MG63 (cell line): ENCODE measurements around the gene TNFRSF13B. TPM values are rescaled to one million over a fixed set of nuclear protein-coding genes. Genes with fewer than 3 reads are reported as not detected.
"Not testable (repeated sequence)": the region's sequence is repeated elsewhere in the genome, so short reads cannot be mapped to it uniquely, and the experiment has no call there.

Experiments
- DNase-seq: peaks from one replicate; pipeline ENCODE4 v3.0.0-alpha.2; 2020
- H3K27me3 ChIP-seq: fragments of 250-450 bp; sonication (Bioruptor Pico); 2 replicates; pipeline ENCODE4 v1.5.1; 2020; ENCODE audit warnings: mild to moderate bottlenecking, moderate library complexity
- H3K36me3 ChIP-seq: fragments of 250-450 bp; sonication (Bioruptor Pico); 2 replicates; pipeline ENCODE4 v1.5.1; 2020; ENCODE audit warnings: mild to moderate bottlenecking, moderate library complexity
- H3K4me3 ChIP-seq: fragments of 250-450 bp; sonication (Bioruptor Pico); 2 replicates; pipeline ENCODE4 v1.5.1; 2020; ENCODE audit warnings: mild to moderate bottlenecking, moderate library complexity
- H3K9me3 ChIP-seq: fragments of 250-450 bp; sonication (Bioruptor Pico); 2 replicates; pipeline ENCODE4 v1.5.1; 2020; ENCODE audit warnings: mild to moderate bottlenecking, moderate library complexity
- total RNA-seq: library from RNA; depleted of rRNA; stranded (reverse); fragments of >200 nt; shearing (Covaris generic); gene quantifications from 2 replicates; pipeline ENCODE4 v1.2.3, GENCODE V29; 2014; ENCODE audit warnings: low replicate concordance; rRNA removed

Gene TNFRSF13B
- total RNA-seq: not detected in 2 replicates

DNA sequence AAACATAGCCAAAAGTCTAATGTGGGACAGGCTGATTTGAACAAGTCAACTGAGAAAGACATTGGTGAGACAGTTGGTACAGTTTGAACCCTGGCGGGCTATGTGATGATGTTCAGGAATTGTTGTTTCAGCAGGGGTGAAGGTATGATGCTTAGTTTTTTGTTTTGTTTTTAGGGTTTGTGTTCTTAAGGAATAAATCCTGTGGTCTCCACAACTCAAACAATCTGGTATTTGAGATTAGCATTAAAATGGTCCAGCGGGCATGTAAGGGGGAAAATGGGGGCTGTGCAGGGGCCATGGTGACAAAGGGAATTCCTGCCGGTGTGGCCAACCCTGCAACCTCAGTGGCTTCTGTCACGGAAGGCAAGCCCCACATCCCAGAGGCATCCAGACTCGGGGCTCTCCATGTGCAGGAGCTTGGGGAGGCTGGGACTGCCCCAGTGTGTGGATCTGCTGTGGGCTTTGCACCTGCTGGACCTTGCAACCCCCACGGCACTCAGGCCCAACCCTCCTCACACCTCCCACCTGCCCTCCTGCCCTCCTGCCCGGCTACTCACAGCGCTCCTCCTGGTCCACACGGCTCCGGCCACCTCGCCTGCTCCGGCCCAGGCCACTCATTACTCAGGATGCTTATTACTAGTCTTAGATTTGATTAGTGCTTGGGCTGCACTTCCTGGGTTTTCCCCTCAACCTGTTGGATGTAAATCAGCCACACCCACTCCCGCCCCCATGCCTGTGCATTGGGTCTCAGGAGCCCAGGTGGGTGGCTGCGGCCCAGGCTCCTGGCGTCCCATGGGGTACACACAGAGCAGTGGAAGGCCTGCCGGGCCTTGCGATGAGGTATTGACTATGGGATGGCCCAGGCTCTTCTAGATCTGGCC lies at the start of gene TNFRSF13B:
TSS of gene TNFRSF13B (minus strand) at position 661 of the 881 bp plus-strand sequence. CDS start at position 618, 43 bp downstream.
- H3K36me3 ChIP-seq: no peaks in the 10 kb centered on the region
- H3K27me3 ChIP-seq: no peaks in the 10 kb centered on the region
- H3K4me3 ChIP-seq: no peak within 1 kb of the TSS
- DNase-seq: no peak
- no peaks in the 10 kb centered on the region for H3K9me3 ChIP-seq

- DNase-seq: peak; percentile 69
- H3K4me3 ChIP-seq: no peak overlapping the region
- H3K36me3 ChIP-seq: no peaks in the 10 kb centered on the region
- no peaks in the 10 kb centered on the region for H3K9me3 ChIP-seq
- H3K27me3 ChIP-seq: no peaks in the 10 kb centered on the region
Measured at GRCh38 chr17:17021194-17021863, 49.4 kb upstream of the TNFRSF13B start.

DNA sequence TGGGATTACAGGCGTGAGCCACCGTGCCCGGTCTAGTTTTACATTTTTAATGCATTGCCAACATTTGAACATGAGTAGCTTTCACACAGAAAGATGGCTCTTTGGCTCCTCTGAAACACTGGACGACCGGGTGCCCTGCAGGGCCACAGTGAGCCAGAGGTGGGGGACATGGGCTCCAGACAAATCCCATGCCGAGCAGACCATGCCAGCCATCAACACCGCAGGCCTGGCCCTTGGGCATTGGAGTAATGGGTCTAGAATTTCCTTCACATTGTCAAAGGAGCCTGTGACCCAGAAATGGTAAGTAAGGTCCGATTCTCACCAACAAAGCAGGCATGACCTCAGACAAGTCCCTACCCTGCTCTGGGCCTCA lies 48.9 kb upstream of the TNFRSF13B start:
- no peak for DNase-seq
- no peak overlapping the region for H3K4me3 ChIP-seq
- H3K36me3 ChIP-seq: no peaks in the 10 kb centered on the region
- H3K9me3 ChIP-seq: no peaks in the 10 kb centered on the region
- no peaks in the 10 kb centered on the region for H3K27me3 ChIP-seq

DNA sequence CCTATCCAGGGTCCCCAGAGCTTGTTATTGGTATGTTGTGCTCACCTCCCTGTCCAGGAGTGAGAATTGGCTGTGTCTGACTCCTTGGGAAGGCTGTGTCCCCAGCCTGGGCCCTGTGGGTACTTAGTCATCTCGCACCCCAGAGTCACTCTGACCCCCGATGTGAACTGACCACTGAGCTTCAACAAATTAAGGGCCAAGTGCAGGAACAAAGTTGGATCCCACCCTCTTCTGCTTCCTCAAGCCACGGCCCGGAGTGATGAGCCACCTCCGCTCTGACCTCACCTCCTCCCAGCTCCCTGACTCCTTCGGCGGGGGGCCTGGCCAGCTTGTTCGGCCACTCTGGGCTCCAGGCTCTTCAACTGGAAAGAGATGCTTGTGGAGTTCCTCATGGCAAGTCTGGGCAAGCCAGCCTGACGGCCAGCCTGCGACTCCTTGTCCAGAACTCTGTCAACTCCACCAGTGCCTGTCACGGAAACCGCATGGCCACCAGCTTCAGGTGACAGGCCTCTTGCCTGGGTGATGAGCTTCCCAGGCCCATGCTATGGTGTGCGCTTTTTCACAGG lies 48.1 kb upstream of the TNFRSF13B start:
- Histone ChIP-seq H3K9me3 (no peaks in the 10 kb centered on the region), H3K36me3 (no peaks in the 10 kb centered on the region), H3K27me3 (no peaks in the 10 kb centered on the region), H3K4me3 (no peak overlapping the region)
- DNase-seq: no peak

GRCh38 chr17:17019430-17019762 lies 47.5 kb upstream of the TNFRSF13B start:
- Histone ChIP-seq H3K9me3 (no peaks in the 10 kb centered on the region), H3K27me3 (no peaks in the 10 kb centered on the region), H3K36me3 (no peaks in the 10 kb centered on the region), H3K4me3 (no peak overlapping the region)
- no peak for DNase-seq

- H3K27me3 ChIP-seq: no peaks in the 10 kb centered on the region
- H3K4me3 ChIP-seq: no peak overlapping the region
- no peaks in the 10 kb centered on the region for H3K9me3 ChIP-seq
- DNase-seq: no peak
- no peaks in the 10 kb centered on the region for H3K36me3 ChIP-seq
Measured at GRCh38 chr17:17018612-17019429, 46.9 kb upstream of the TNFRSF13B start.

DNA sequence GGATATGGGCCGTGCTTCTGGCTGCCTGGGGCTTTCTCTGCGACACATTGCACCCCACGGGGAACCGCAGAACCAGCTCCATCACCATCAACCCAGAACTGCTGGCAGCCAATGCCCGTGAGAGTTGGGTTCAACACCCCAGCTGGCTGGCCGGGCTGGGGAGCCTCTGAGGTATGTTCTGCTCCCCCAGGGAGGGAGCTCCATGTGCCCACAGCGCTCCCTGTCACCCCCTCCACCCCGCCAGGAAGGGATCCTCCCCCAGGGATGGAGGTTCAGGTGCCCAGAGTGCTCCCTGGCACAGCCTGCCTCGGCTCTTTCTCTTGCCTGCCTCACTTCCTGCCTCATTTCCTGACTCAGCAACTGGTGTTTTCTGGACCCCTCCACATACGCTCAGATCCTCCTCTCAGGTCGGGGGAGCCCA lies 46.1 kb upstream of the TNFRSF13B start:
- Histone ChIP-seq H3K4me3 (no peak overlapping the region), H3K9me3 (no peaks in the 10 kb centered on the region), H3K27me3 (no peaks in the 10 kb centered on the region), H3K36me3 (no peaks in the 10 kb centered on the region)
- DNase-seq: no peak

DNA sequence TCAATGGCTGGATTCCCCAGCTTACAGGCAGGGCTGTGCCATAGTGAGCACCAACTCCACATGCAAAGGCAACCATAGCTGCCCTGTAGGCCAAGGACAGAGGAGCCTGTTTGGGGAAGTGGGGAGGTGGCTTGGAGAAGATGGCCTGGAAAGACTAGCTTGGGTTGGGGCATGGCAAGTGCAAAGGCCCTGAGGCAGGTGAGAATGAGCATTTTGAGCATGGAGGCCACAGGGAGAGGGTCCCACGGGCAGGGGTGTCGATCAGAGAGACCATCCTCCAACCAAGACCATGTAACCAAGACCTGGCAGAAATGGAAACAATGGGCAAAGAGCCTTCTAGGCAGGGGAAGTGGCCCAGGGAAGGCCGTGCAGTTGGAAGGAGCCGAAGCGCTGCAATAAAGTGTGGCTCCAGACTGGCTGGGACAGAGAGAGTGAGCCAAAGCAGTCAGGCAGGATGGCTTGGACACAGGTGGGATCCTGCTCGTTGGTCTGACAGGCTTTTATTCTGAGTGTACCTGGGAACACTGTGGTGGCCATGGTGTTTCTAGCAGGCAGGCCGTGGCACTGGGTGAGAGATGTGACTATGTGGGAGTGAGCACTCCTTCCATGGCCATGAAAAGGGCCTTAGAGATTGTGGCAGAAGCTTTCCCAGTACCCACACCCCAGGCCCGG lies 45.6 kb upstream of the TNFRSF13B start:
- DNase-seq: no peak
- no peaks in the 10 kb centered on the region for H3K36me3 ChIP-seq
- H3K27me3 ChIP-seq: no peaks in the 10 kb centered on the region
- H3K9me3 ChIP-seq: no peaks in the 10 kb centered on the region
- no peak overlapping the region for H3K4me3 ChIP-seq

- not testable (repeated sequence) for H3K27me3 ChIP-seq, H3K9me3 ChIP-seq, DNase-seq, H3K4me3 ChIP-seq, H3K36me3 ChIP-seq
Measured at GRCh38 chr17:17016199-17017197, 44.6 kb upstream of the TNFRSF13B start.

- no peaks in the 10 kb centered on the region for H3K9me3 ChIP-seq
- no peak for DNase-seq
- no peak overlapping the region for H3K4me3 ChIP-seq
- no peaks in the 10 kb centered on the region for H3K27me3 ChIP-seq
- H3K36me3 ChIP-seq: no peaks in the 10 kb centered on the region
Measured at GRCh38 chr17:17015230-17015629, 43.3 kb upstream of the TNFRSF13B start.

DNA sequence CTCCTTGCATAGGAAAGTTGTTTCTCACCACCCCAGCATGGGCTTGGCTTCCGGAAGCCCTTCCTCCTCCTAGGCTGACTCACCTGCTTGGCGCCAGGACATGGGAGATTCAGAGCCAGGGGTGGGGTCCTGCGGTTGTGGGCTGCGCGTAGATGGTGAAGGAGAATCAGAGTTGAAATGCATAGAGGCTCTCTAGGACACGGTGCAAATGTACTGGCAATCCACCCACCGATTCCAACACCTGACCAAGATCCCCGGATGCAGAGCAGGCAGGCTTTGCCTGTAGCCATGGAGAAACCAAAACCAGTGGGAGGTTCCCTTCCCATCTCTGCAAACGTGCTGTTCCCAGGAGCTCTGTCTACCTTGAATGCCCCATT lies 42.8 kb upstream of the TNFRSF13B start:
- H3K36me3 ChIP-seq, H3K9me3 ChIP-seq, H3K4me3 ChIP-seq, H3K27me3 ChIP-seq: not testable (repeated sequence)
- DNase-seq: peak; percentile 69

DNA sequence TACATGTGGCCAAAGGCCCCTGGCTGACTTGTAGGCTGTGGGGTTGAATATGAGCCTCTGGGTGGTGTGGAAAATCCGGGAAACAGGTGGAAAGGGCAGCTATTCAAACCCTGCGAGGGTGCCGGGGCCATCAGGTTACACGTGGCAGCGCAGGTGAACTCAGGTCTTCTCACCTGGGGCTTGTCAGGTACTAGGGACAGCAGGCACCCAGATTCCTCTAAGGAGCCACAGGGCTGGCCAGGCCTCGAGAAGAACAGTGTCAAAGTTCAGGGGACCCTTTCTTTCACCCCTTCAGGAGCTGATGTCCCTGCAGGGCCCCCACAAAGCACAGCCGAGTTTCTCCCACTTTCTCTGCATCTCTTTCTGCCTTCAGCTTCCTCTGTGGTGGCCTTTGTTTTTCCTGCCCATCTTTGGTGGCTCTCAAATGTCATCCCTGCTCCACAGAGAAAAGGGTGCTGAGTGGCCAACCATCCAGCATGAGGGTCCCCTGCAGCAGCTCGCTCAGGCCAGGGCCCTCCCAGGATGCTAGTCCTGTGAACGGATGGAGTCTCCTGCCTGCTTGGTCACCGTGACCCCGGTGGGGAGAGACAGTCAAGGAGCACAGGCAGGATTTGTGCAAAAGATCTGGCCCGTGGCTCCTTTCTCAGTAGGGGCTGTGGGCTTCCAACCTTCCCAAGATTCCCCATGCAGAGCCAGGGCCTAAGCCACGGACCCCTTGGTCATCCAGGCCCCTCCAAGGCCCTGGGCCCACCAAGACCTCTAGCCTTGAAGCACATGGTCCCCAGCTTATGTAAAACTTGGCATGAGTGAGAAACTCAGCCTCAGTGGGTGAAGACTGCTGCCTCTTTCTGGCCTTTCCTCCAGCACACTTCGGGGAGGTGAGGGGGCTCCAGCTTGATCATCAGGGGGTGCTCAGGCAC lies 42.2 kb upstream of the TNFRSF13B start:
- H3K9me3 ChIP-seq, H3K4me3 ChIP-seq, DNase-seq, H3K27me3 ChIP-seq, H3K36me3 ChIP-seq: not testable (repeated sequence)

DNA sequence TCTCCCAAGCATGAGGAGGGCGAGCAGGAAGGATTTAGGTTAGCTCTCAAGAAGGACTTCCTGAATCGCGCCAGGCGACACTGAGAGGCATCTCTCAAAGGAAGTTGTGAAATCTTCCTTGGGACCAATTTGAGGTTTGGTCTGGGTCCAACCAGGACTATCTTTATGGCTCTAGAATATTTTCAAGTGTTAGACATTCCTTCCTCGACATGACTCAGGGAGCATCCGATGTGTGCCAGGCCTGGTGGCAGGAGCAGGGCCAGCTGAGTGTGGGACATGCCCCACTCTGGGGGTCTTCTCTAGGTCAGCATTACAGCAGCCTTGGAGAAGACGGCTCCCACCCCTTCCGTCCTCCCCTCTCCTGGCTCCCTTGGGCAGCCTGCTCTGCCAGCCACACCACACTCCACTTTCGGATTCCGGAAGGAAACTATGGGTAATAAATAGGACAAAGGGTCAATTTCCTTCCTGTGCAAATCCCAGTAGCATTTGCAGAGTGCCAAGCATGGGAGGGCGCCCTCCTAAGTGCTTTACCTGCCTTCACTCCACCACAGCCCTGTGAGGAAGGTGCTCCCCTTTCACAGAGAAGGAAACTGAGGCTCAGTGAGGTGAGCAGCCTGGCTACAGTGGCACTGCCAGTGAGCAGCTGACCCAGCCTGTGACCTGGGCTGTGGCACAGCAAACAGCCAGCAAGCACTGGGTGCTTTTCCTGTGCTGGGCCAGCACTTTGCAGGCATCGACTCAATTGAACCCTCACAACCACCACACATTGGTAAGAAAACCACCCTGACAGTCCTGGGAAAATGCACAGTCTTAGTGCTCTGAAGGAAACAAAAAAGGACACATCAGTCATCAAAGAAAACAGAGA lies 39.4 kb upstream of the TNFRSF13B start:
- not testable (repeated sequence) for H3K4me3 ChIP-seq, H3K27me3 ChIP-seq, H3K36me3 ChIP-seq, H3K9me3 ChIP-seq
- DNase-seq: peak; percentile 81

DNA sequence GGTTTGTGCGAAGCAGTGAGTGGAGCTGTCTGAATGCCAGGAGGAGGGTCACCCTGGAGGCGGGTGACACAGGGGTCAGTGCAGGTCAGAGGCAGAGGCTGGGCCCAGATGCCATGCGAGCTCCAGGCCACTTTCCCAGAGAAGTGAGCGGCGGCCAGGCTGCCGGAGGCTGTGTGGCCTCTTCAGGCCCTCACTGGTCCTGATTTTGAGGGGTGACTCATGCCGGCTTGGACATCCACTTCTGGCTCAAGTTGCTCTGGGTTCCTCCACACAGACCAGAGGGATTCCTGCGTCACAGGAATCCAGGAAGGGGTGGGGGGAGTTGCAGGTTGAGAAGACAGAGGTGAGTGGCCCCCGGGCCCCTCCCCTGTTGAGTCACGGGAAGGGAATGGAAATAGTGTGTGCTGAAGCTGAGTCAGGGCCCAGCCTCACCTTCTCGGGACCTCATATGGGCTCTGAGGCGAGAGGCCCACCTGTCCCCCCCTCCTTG lies 38.7 kb upstream of the TNFRSF13B start:
- not testable (repeated sequence) for H3K4me3 ChIP-seq, H3K27me3 ChIP-seq, H3K9me3 ChIP-seq, H3K36me3 ChIP-seq
- DNase-seq: peak; percentile 80
